Keratinocyte (primary cell): ENCODE results near the gene NVL. TPM values are rescaled to one million over a fixed set of nuclear protein-coding genes. Genes with fewer than 3 reads are reported as not detected.

Experiments
- DNase-seq: peaks from one replicate; pipeline ENCODE4 v3.0.0-alpha.2; 2011; ENCODE audit warnings: low read depth, missing footprints, low spot score
- FAIRE-seq: peaks from 2 replicates; lab custom pipeline; 2011; peaks lifted over from hg19 to GRCh38; lab: Jason Lieb, UNC
- H2AFZ ChIP-seq: 2 replicates; pipeline ENCODE4 v1.6.0; 2012; ENCODE audit warnings: low read length, control low read depth, inconsistent platforms; ENCODE audit not compliant: control insufficient read depth
- H3K27ac ChIP-seq: 2 replicates; pipeline ENCODE4 v1.5.1; 2011; ENCODE audit warnings: low read length; ENCODE audit not compliant: control insufficient read depth, insufficient read depth
- H3K27me3 ChIP-seq: 3 replicates; pipeline ENCODE4 v1.6.0; 2011; ENCODE audit warnings: low read length; ENCODE audit not compliant: control insufficient read depth, insufficient read depth; ENCODE audit errors: extremely low read depth
- H3K36me3 ChIP-seq, 2 experiments: 2 replicates in 1 of 2; 3 replicates in 1 of 2; pipeline ENCODE4 v1.5.1; 2011; ENCODE audit warnings: low read length in 2 of 2, mild to moderate bottlenecking in 1 of 2; ENCODE audit not compliant: control insufficient read depth in 2 of 2, insufficient read depth in 2 of 2; ENCODE audit errors: extremely low read depth in 1 of 2
- H3K4me1 ChIP-seq: 3 replicates; pipeline ENCODE4 v1.5.1; 2011; ENCODE audit warnings: low read length; ENCODE audit not compliant: control insufficient read depth, insufficient read depth; ENCODE audit errors: extremely low read depth
- H3K4me2 ChIP-seq: 3 replicates; pipeline ENCODE4 v1.6.0; 2011; ENCODE audit warnings: low read depth, low read length; ENCODE audit not compliant: control insufficient read depth, insufficient read depth; ENCODE audit errors: extremely low read depth
- H3K4me3 ChIP-seq, 3 experiments: fragments of 200-600 bp in 1 of 3; sonication (generic) in 1 of 3; 2 replicates in 2 of 3; 3 replicates in 1 of 3; pipeline ENCODE4 v1.5.1; 2011 to 2016; ENCODE audit warnings: low read length in 3 of 3, mild to moderate bottlenecking in 3 of 3, control low read depth in 2 of 3, inconsistent platforms in 1 of 3, low read depth in 1 of 3, mixed read lengths in 1 of 3, mixed run types in 1 of 3, moderate library complexity in 1 of 3; ENCODE audit not compliant: control insufficient read depth in 2 of 3, insufficient read depth in 2 of 3; ENCODE audit errors: extremely low read depth in 1 of 3
- H3K79me2 ChIP-seq: 2 replicates; pipeline ENCODE4 v1.6.0; 2012; ENCODE audit warnings: low read length; ENCODE audit not compliant: control insufficient read depth, insufficient read depth
- H3K9ac ChIP-seq: 3 replicates; pipeline ENCODE4 v1.6.0; 2011; ENCODE audit warnings: low read length; ENCODE audit not compliant: control insufficient read depth, insufficient read depth; ENCODE audit errors: extremely low read depth
- H3K9me1 ChIP-seq: 3 replicates; pipeline ENCODE4 v1.6.0; 2011; ENCODE audit warnings: low read length; ENCODE audit not compliant: control insufficient read depth, insufficient read depth; ENCODE audit errors: extremely low read depth
- H3K9me3 ChIP-seq: 2 replicates; pipeline ENCODE4 v1.5.1; 2012; ENCODE audit warnings: low read depth, low read length; ENCODE audit not compliant: control insufficient read depth
- H4K20me1 ChIP-seq: 3 replicates; pipeline ENCODE4 v1.6.0; 2011; ENCODE audit warnings: low read length; ENCODE audit not compliant: control insufficient read depth, insufficient read depth; ENCODE audit errors: extremely low read depth
- CTCF ChIP-seq, 3 experiments: IDR thresholded peaks in 1 of 3; conservative IDR thresholded peaks in 1 of 3; optimal IDR thresholded peaks in 1 of 3; 2 replicates in 2 of 3; 3 replicates in 1 of 3; pipeline versions ENCODE3 to v1.5.1; 2011; ENCODE audit warnings: low read length in 3 of 3, mild to moderate bottlenecking in 3 of 3, moderate library complexity in 2 of 3, control low read depth in 1 of 3, inconsistent platforms in 1 of 3; ENCODE audit not compliant: insufficient read depth in 2 of 3; ENCODE audit errors: extremely low read depth in 1 of 3
- EZH2 ChIP-seq: IDR thresholded peaks from one replicate; pipeline ENCODE4 v1.6.1; 2012; ENCODE audit warnings: inconsistent platforms, mild to moderate bottlenecking, low read length, moderate library complexity
- dilution Hi-C: fragments of 300-500 bp; cut with MboI; formaldehyde crosslinking; loops from one replicate; pipeline ENCODE4 v1.7.0; 2020; ENCODE audit warnings: low sequenced_read_pairs; ENCODE audit not compliant: extremely low pct_ligation_motif_present
- polyA plus RNA-seq, 5 experiments: library from polyadenylated mRNA; depleted of rRNA in 3 of 5; stranded (reverse) in 3 of 5; stranded (forward) in 1 of 5; unstranded in 1 of 5; fragments of >200 nt; gene quantifications; 1 replicate in 1 of 5; 2 replicates in 3 of 5; 3 replicates in 1 of 5; pipeline versions ENCODE4 v1.2.1 to v1.2.3, GENCODE V29; 2011 to 2012; ENCODE audit warnings: missing spikeins in 2 of 5, low read depth in 1 of 5, low replicate concordance in 1 of 5

NVL gene
- polyA plus RNA-seq, 1 donor (not counting 4 experiments of a cell fraction or from before 2014, with no cell fraction given): 24.9 TPM

- no peak overlapping the region for H3K4me3 ChIP-seq
- TF ChIP-seq CTCF (optimal IDR thresholded peaks at IDR 0.05 in 1 of 3, IDR thresholded peaks at IDR 0.05 in 1 of 3, conservative IDR thresholded peaks at IDR 0.05 in 1 of 3; ENCODE audit: extremely low read depth in 1 of 3, insufficient read depth in 2 of 3, low read length in 3 of 3) (no peak), EZH2 (no peak)
- no peaks in the 10 kb centered on the region for H3K4me1 ChIP-seq
- no peak overlapping the region for H2AFZ ChIP-seq
- H4K20me1 ChIP-seq: no peaks in the 10 kb centered on the region
- FAIRE-seq (no peak), DNase-seq (no peak)
- no peaks in the 10 kb centered on the region for H3K9me3 ChIP-seq
- H3K9me1 ChIP-seq: no peaks in the 10 kb centered on the region
- dilution Hi-C loops: no loop called here
- H3K36me3 ChIP-seq: peaks cover 15 to 19% of the 10 kb centered on the region in 2 experiments
- H3K27me3 ChIP-seq: no peaks in the 10 kb centered on the region
- no peak overlapping the region for H3K4me2 ChIP-seq
- no peak overlapping the region for H3K9ac ChIP-seq
- H3K79me2 ChIP-seq: peaks cover 2% of the 10 kb centered on the region
- no peak overlapping the region for H3K27ac ChIP-seq
Measured at GRCh38 chr1:224373008-224373590, 43.1 kb upstream of the NVL start.

- Histone ChIP-seq H3K4me1 (no peaks in the 10 kb centered on the region), H3K4me3 (no peak overlapping the region), H3K4me2 (no peak overlapping the region), H3K27me3 (no peaks in the 10 kb centered on the region), H3K9me3 (no peaks in the 10 kb centered on the region), H3K9ac (no peak overlapping the region), H3K27ac (no peak overlapping the region), H3K79me2 (peaks cover 18% of the 10 kb centered on the region), H3K9me1 (no peaks in the 10 kb centered on the region), H2AFZ (no peak overlapping the region), H4K20me1 (no peaks in the 10 kb centered on the region), H3K36me3 (peaks cover 17 to 21% of the 10 kb centered on the region in 2 experiments)
- FAIRE-seq (no peak), DNase-seq (no peak)
- dilution Hi-C loops: no loop called here
- no peak for TF ChIP-seq EZH2
- no peak for TF ChIP-seq CTCF (optimal IDR thresholded peaks at IDR 0.05 in 1 of 3, IDR thresholded peaks at IDR 0.05 in 1 of 3, conservative IDR thresholded peaks at IDR 0.05 in 1 of 3; ENCODE audit: extremely low read depth in 1 of 3, insufficient read depth in 2 of 3, low read length in 3 of 3)
Measured at GRCh38 chr1:224368409-224368808, 38.4 kb upstream of the NVL start.
